Vagina (tissue), 2 donors: ENCODE data around the gene PPOX.

Source experiments
- CTCF ChIP-seq, 3 experiments: fragments of 450-650 bp in 2 of 3; fragments of 200-600 bp in 1 of 3; sonication (generic) in 1 of 3; IDR thresholded peaks; one replicate each; pipeline ENCODE4 v1.5.1; 2017 to 2019; ENCODE audit warnings: antibody characterized with exemption in 3 of 3, mild to moderate bottlenecking in 2 of 3, moderate library complexity in 2 of 3
- POLR2A ChIP-seq, 2 donors: fragments of 450-650 bp; IDR thresholded peaks; one replicate each; pipeline ENCODE4 v1.6.1; 2017; ENCODE audit warnings: antibody characterized with exemption in 2 of 2, mild to moderate bottlenecking in 2 of 2, moderate library complexity in 2 of 2

GRCh38 chr1:161207173-161207572 lies 40.9 kb downstream of the PPOX start:
- TF ChIP-seq POLR2A (IDR thresholded peaks at IDR 0.05) (peak in 1 of 2 donors; percentile 26), CTCF (IDR thresholded peaks at IDR 0.05) (no peak)
